Measurements from ENCODE around the gene TNS1.
"Not testable (repeated sequence)": the region's sequence is repeated elsewhere in the genome, so short reads cannot be mapped to it uniquely, and the experiment has no call there.

The TNS1 gene

GRCh38 chr2:217813828-217814227 lies 189.0 kb downstream of the TNS1 start:
- no peak overlapping the region for H3K4me3 ChIP-seq (IDR thresholded peaks at IDR 0.05; ENCODE audit: insufficient read depth, low read depth, low read length)
- no peaks in the 10 kb centered on the region for H3K27me3 ChIP-seq (ENCODE audit: insufficient read depth, low read depth)
- H3K4me1 ChIP-seq (ENCODE audit: low read depth, poor library complexity, severe bottlenecking), result no peaks in the 10 kb centered on the region
- H2AFZ ChIP-seq (ENCODE audit: low read depth), result no peak overlapping the region
- no peak overlapping the region for H3K27ac ChIP-seq
- no peaks in the 10 kb centered on the region for H4K20me1 ChIP-seq (ENCODE audit: insufficient read depth)
- no peak overlapping the region for H3K9ac ChIP-seq
- H3K4me2 ChIP-seq, result no peak overlapping the region
- H3K36me3 ChIP-seq (ENCODE audit: insufficient read depth), result no peaks in the 10 kb centered on the region
- TF ChIP-seq, protein P1, sequence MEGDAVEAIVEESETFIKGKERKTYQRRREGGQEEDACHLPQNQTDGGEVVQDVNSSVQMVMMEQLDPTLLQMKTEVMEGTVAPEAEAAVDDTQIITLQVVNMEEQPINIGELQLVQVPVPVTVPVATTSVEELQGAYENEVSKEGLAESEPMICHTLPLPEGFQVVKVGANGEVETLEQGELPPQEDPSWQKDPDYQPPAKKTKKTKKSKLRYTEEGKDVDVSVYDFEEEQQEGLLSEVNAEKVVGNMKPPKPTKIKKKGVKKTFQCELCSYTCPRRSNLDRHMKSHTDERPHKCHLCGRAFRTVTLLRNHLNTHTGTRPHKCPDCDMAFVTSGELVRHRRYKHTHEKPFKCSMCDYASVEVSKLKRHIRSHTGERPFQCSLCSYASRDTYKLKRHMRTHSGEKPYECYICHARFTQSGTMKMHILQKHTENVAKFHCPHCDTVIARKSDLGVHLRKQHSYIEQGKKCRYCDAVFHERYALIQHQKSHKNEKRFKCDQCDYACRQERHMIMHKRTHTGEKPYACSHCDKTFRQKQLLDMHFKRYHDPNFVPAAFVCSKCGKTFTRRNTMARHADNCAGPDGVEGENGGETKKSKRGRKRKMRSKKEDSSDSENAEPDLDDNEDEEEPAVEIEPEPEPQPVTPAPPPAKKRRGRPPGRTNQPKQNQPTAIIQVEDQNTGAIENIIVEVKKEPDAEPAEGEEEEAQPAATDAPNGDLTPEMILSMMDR (conservative IDR thresholded peaks at IDR 0.05; ENCODE audit: low read depth, low read length), result no peak
- no peaks in the 10 kb centered on the region for H3K79me2 ChIP-seq (ENCODE audit: insufficient read depth, low read depth)

- Histone ChIP-seq H3K4me1 (ENCODE audit: low read depth, poor library complexity, severe bottlenecking) (no peaks in the 10 kb centered on the region), H3K27ac (no peak overlapping the region), H3K79me2 (ENCODE audit: insufficient read depth, low read depth) (no peaks in the 10 kb centered on the region), H4K20me1 (ENCODE audit: insufficient read depth) (no peaks in the 10 kb centered on the region), H3K36me3 (ENCODE audit: insufficient read depth) (no peaks in the 10 kb centered on the region), H3K27me3 (ENCODE audit: insufficient read depth, low read depth) (no peaks in the 10 kb centered on the region), H3K9ac (no peak overlapping the region), H3K4me3 (IDR thresholded peaks at IDR 0.05; ENCODE audit: insufficient read depth, low read depth, low read length) (no peak overlapping the region), H2AFZ (ENCODE audit: low read depth) (no peak overlapping the region), H3K4me2 (no peak overlapping the region)
- TF ChIP-seq, protein P1 (conservative IDR thresholded peaks at IDR 0.05; ENCODE audit: low read depth, low read length), result no peak
These were observed 190.6 kb downstream of the TNS1 start for GRCh38 chr2:217812170-217812569.

DNA sequence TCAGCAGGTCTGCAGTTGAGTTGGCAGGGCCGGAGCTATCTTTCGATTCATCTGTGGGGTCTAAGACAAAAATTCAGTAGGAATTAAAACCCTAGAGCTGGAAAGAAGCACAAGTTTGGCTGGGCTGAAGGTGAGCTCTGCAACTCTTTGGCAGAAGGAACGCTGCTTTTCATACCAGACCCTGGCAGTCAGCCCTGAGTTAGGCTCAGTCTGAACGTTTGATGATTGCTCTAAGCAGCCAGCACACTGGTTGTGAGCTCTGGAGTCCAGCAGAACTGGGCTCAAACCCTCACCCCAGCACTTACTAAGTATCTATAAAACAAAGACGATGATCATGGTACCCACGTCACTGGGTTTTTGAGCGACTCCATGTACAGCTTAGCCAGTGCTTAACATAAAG lies 192.5 kb downstream of the TNS1 start:
- H3K27me3 ChIP-seq (ENCODE audit: insufficient read depth, low read depth), result no peaks in the 10 kb centered on the region
- no peak overlapping the region for H3K4me2 ChIP-seq
- TF ChIP-seq, protein P1 (conservative IDR thresholded peaks at IDR 0.05; ENCODE audit: low read depth, low read length), result no peak
- H4K20me1 ChIP-seq (ENCODE audit: insufficient read depth), result no peaks in the 10 kb centered on the region
- no peaks in the 10 kb centered on the region for H3K4me1 ChIP-seq (ENCODE audit: low read depth, poor library complexity, severe bottlenecking)
- H3K79me2 ChIP-seq (ENCODE audit: insufficient read depth, low read depth), result no peaks in the 10 kb centered on the region
- H3K27ac ChIP-seq, result no peak overlapping the region
- no peak overlapping the region for H3K4me3 ChIP-seq (IDR thresholded peaks at IDR 0.05; ENCODE audit: insufficient read depth, low read depth, low read length)
- H2AFZ ChIP-seq (ENCODE audit: low read depth), result no peak overlapping the region
- H3K9ac ChIP-seq, result no peak overlapping the region
- no peaks in the 10 kb centered on the region for H3K36me3 ChIP-seq (ENCODE audit: insufficient read depth)

DNA sequence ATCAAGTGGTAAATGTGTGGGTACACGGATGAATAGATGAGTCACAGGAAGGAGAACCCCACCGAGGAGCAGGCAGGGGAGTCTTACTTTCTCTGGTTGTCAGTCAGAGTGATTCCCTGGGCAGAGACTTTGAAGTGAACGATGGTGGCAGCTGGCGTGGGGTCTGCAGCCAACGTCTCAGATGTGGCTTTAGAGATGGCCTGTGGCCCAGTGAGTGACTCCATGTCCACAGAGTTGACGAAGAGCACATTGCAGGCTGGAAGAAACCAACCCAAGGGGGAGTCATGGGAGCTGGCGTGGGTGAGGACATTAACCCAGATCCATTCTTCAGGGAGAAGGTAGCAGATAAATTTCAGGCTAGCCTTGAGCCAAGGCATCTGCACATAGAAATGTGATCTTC lies 193.1 kb downstream of the TNS1 start:
- H3K36me3 ChIP-seq (ENCODE audit: insufficient read depth), result no peaks in the 10 kb centered on the region

GRCh38 chr2:217808967-217809366 lies 193.8 kb downstream of the TNS1 start:
- not testable (repeated sequence) for H3K27ac ChIP-seq; H3K36me3 ChIP-seq (ENCODE audit: insufficient read depth); H2AFZ ChIP-seq (ENCODE audit: low read depth); H3K4me3 ChIP-seq (IDR thresholded peaks at IDR 0.05; ENCODE audit: insufficient read depth, low read depth, low read length); H3K9ac ChIP-seq; H4K20me1 ChIP-seq (ENCODE audit: insufficient read depth); H3K27me3 ChIP-seq (ENCODE audit: insufficient read depth, low read depth); H3K4me2 ChIP-seq; H3K79me2 ChIP-seq (ENCODE audit: insufficient read depth, low read depth); H3K4me1 ChIP-seq (ENCODE audit: low read depth, poor library complexity, severe bottlenecking)

More for the DNA sequence above, 193.1 kb downstream of the TNS1 start:
- Histone ChIP-seq H3K27me3 (ENCODE audit: insufficient read depth, low read depth) (no peaks in the 10 kb centered on the region), H3K4me1 (ENCODE audit: low read depth, poor library complexity, severe bottlenecking) (no peaks in the 10 kb centered on the region), H3K9ac (no peak overlapping the region), H2AFZ (ENCODE audit: low read depth) (no peak overlapping the region), H4K20me1 (ENCODE audit: insufficient read depth) (no peaks in the 10 kb centered on the region), H3K4me3 (IDR thresholded peaks at IDR 0.05; ENCODE audit: insufficient read depth, low read depth, low read length) (no peak overlapping the region), H3K4me2 (no peak overlapping the region), H3K27ac (no peak overlapping the region), H3K79me2 (ENCODE audit: insufficient read depth, low read depth) (no peaks in the 10 kb centered on the region)
- TF ChIP-seq, protein P1 (conservative IDR thresholded peaks at IDR 0.05; ENCODE audit: low read depth, low read length), result no peak

All from KMS-11 (cell line).